Thymus (tissue), 11 donors: ENCODE measurements around the gene TUT1. TPM values are rescaled to one million over a fixed set of nuclear protein-coding genes. Genes with fewer than 3 reads are reported as not detected.
A peak's percentile ranks its signal among the peaks of the same experiment; 100 is the strongest.
"Not testable (repeated sequence)": the region's sequence is repeated elsewhere in the genome, so short reads cannot be mapped to it uniquely, and the experiment has no call there.

ENCODE experiments used
- DNase-seq, 9 donors: peaks; one replicate each; pipeline ENCODE4 v3.0.0-alpha.2; 2013; ENCODE audit warnings: low spot score in 9 of 9, low read depth in 6 of 9, missing footprints in 1 of 9
- H3K27ac ChIP-seq, 2 donors: one replicate each; pipeline ENCODE4 v1.5.1; 2013; ENCODE audit warnings: control low read depth in 1 of 2, low read depth in 1 of 2, low read length in 1 of 2, mild to moderate bottlenecking in 1 of 2, moderate library complexity in 1 of 2
- H3K27me3 ChIP-seq, 2 donors: one replicate each; pipeline ENCODE4 v1.5.1; 2013; ENCODE audit warnings: low read length in 1 of 2; ENCODE audit not compliant: control insufficient read depth in 2 of 2, insufficient read depth in 1 of 2
- H3K36me3 ChIP-seq, 2 donors: one replicate each; pipeline ENCODE4 v1.5.1; 2013; ENCODE audit warnings: low read length in 1 of 2, mild to moderate bottlenecking in 1 of 2, moderate library complexity in 1 of 2; ENCODE audit not compliant: control insufficient read depth in 2 of 2, insufficient read depth in 2 of 2
- H3K4me1 ChIP-seq, 2 donors: one replicate each; pipeline ENCODE4 v1.5.1; 2013; ENCODE audit warnings: low read length in 2 of 2; ENCODE audit not compliant: control insufficient read depth in 2 of 2, insufficient read depth in 2 of 2
- H3K4me3 ChIP-seq, 2 donors: one replicate each; pipeline ENCODE4 v1.5.1; 2013; ENCODE audit warnings: low read length in 2 of 2, control low read depth in 1 of 2, mild to moderate bottlenecking in 1 of 2
- H3K9me3 ChIP-seq, 2 donors: one replicate each; pipeline ENCODE4 v1.5.1; 2013; ENCODE audit warnings: low read length in 1 of 2, mild to moderate bottlenecking in 1 of 2; ENCODE audit not compliant: control insufficient read depth in 2 of 2, insufficient read depth in 1 of 2
- WGBS: extraction: QIAGEN DNeasy Blood & Tissue Kit; methylation state at CpG from one replicate; pipeline ENCODE4 v1.1.7; 2013; 5-methylcytosine and 5-hydroxymethylcytosine counted together
- polyA plus RNA-seq: library from polyadenylated mRNA; stranded (reverse); fragments of 200-250 nt; gene quantifications from one replicate; pipeline ENCODE4 v1.2.3, GENCODE V29; 2013
- total RNA-seq: library from RNA; stranded (reverse); fragments of 120-200 nt; gene quantifications from one replicate; pipeline ENCODE4 v1.2.4, GENCODE V29; 2013
- donor health status: healthy.

TUT1 gene
- total and polyA plus RNA-seq, 2 donors = 7.8 to 25.3 TPM

- Histone ChIP-seq H3K36me3 (peaks cover 52 to 72% of the 10 kb centered on the region in 2 donors), H3K4me1 (peaks cover 12 to 22% of the 10 kb centered on the region in 2 donors), H3K4me3 (peak overlapping the region; percentile 68 to 97), H3K9me3 (peaks cover 0 to 5% of the 10 kb centered on the region in 2 donors), H3K27ac (peak overlapping the region; percentile 44 to 87), H3K27me3 (no peaks in the 10 kb centered on the region)
- peak in 1 of 9 donors; percentile 49 for DNase-seq
- under 1% methylated on average over 33 of the region's 33 CpGs for WGBS
These were observed 16.8 kb downstream of the TUT1 start for GRCh38 chr11:62574363-62575071.

GRCh38 chr11:62573592-62574362 is 17.5 kb downstream of the TUT1 start, which contains the start of gene EEF1G:
Gene EEF1G, minus strand, starts transcription at chr11:62573891. Its CDS starts 49 bp downstream, at chr11:62573842.
- Histone ChIP-seq H3K9me3 (peaks cover 0 to 5% of the 10 kb centered on the region in 2 donors), H3K4me3 (peak within 1 kb of the TSS; percentile 68 to 97), H3K36me3 (peaks cover 52 to 68% of the 10 kb centered on the region in 2 donors), H3K27me3 (no peaks in the 10 kb centered on the region), H3K27ac (peak within 1 kb of the TSS; percentile 80 to 87), H3K4me1 (peaks cover 12 to 22% of the 10 kb centered on the region in 2 donors)
- under 1% methylated on average over 46 of the region's 46 CpGs for WGBS
- peak; percentile 92 to 100 (median 99) for DNase-seq

GRCh38 chr11:62573006-62573591 is 18.2 kb downstream of the TUT1 start:
- under 1% methylated on average over 33 of the region's 33 CpGs for WGBS
- Histone ChIP-seq H3K9me3 (peaks cover 0 to 5% of the 10 kb centered on the region in 2 donors), H3K36me3 (peaks cover 45 to 70% of the 10 kb centered on the region in 2 donors), H3K4me3 (peak overlapping the region; percentile 68 to 97), H3K27me3 (no peaks in the 10 kb centered on the region), H3K27ac (peak overlapping the region; percentile 80 to 82), H3K4me1 (peaks cover 12 to 22% of the 10 kb centered on the region in 2 donors)
- DNase-seq = peak in 3 of 9 donors; percentile 26 to 52 (median 34)

GRCh38 chr11:62572431-62572830 is 18.9 kb downstream of the TUT1 start:
- DNase-seq = no peak
- peaks cover 0 to 5% of the 10 kb centered on the region in 2 donors for H3K9me3 ChIP-seq
- 97% methylated on average over 12 of the region's 12 CpGs for WGBS
- no peaks in the 10 kb centered on the region for H3K27me3 ChIP-seq
- H3K4me1 ChIP-seq = peaks cover 12 to 22% of the 10 kb centered on the region in 2 donors
- H3K4me3 ChIP-seq = peak overlapping the region in 1 of 2 donors; percentile 97
- peaks cover 45 to 70% of the 10 kb centered on the region in 2 donors for H3K36me3 ChIP-seq
- no peak overlapping the region for H3K27ac ChIP-seq

GRCh38 chr11:62571493-62571892 is 19.8 kb downstream of the TUT1 start:
- WGBS = 99% methylated on average over 5 of the region's 5 CpGs
- not testable (repeated sequence) for H3K9me3 ChIP-seq, H3K27me3 ChIP-seq, H3K4me3 ChIP-seq, H3K27ac ChIP-seq, DNase-seq
- peaks cover 45 to 70% of the 10 kb centered on the region in 2 donors for H3K36me3 ChIP-seq
- H3K4me1 ChIP-seq = peaks cover 12 to 22% of the 10 kb centered on the region in 2 donors

- H3K36me3 ChIP-seq = peaks cover 45 to 70% of the 10 kb centered on the region in 2 donors
- peaks cover 12 to 22% of the 10 kb centered on the region in 2 donors for H3K4me1 ChIP-seq
- not testable (repeated sequence) for H3K27ac ChIP-seq, DNase-seq, H3K27me3 ChIP-seq, H3K9me3 ChIP-seq, H3K4me3 ChIP-seq
- WGBS = 96% methylated on average over 5 of the region's 5 CpGs
These were observed 20.4 kb downstream of the TUT1 start for GRCh38 chr11:62570903-62571302.

- 95% methylated on average over 1 of the region's 1 CpG for WGBS
These were observed 21.7 kb downstream of the TUT1 start for GRCh38 chr11:62569611-62570010.

GRCh38 chr11:62567018-62567633 is 24.2 kb downstream of the TUT1 start:
- H3K4me1 ChIP-seq = no peaks in the 10 kb centered on the region
- peaks cover 54 to 87% of the 10 kb centered on the region in 2 donors for H3K36me3 ChIP-seq
- no peaks in the 10 kb centered on the region for H3K27me3 ChIP-seq
- H3K27ac ChIP-seq = no peak overlapping the region
- H3K9me3 ChIP-seq = no peaks in the 10 kb centered on the region
- no peak overlapping the region for H3K4me3 ChIP-seq
- WGBS = 90% methylated on average over 8 of the region's 8 CpGs
- no peak for DNase-seq

More at GRCh38 chr11:62569611-62570010, 21.7 kb downstream of the TUT1 start:
- Histone ChIP-seq H3K9me3 (no peaks in the 10 kb centered on the region), H3K4me1 (peaks cover 6 to 11% of the 10 kb centered on the region in 2 donors), H3K36me3 (peaks cover 43 to 74% of the 10 kb centered on the region in 2 donors), H3K27ac (no peak overlapping the region), H3K27me3 (no peaks in the 10 kb centered on the region), H3K4me3 (no peak overlapping the region)
- no peak for DNase-seq
